Stimulated activated CD8-positive, alpha-beta memory T cell treated with anti-CD3 and anti-CD28 coated beads, Interleukin-7, amount 100 ng/mL, for 24 hours (primary cell): ENCODE data around the gene USP17L21.
"Not testable (repeated sequence)": the region's sequence is repeated elsewhere in the genome, so short reads cannot be mapped to it uniquely, and the experiment has no call there.

Source experiments
- DNase-seq: peaks from one replicate; pipeline ENCODE4 v3.0.0-alpha.2; 2020; ENCODE audit warnings: low read depth

USP17L21 gene

DNA sequence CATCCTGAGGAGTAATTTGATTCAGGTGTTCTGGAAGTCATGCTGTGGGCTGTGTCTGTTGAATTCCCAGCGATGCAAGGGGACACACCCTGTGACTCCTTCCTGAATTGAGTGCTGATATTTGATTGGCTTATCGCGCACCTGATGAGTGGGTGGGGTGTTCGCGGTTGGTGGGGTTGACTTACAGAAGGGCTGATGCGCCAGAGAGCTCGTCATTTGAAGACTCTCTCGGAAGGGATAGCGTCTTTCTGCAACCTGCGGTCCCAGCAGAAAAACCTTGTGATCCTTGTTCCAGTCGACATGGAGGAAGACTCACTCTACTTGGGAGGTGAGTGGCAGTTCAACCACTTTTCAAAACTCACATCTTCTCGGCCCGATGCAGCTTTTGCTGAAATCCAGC, at the start of gene USP17L21:
Gene USP17L21, plus strand, starts transcription at position 301 of the 400 bp plus-strand sequence. Its CDS starts 0 bp downstream, at position 301.
- not testable (repeated sequence) for DNase-seq

- DNase-seq, result not testable (repeated sequence)
Measured at GRCh38 chr4:9214701-9215100, 48.0 kb upstream of the USP17L21 start.

DNA sequence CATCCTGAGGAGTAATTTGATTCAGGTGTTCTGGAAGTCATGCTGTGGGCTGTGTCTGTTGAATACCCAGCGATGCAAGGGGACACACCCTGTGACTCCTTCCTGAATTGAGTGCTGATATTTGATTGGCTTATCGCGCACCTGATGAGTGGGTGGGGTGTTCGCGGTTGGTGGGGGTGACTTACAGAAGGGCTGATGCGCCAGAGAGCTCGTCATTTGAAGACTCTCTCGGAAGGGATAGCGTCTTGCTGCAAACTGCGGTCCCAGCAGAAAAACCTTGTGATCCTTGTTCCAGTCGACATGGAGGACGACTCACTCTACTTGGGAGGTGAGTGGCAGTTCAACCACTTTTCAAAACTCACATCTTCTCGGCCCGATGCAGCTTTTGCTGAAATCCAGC, 47.6 kb upstream of the USP17L21 start, which contains the start of gene USP17L11:
Gene USP17L11, plus strand, starts transcription at position 301 of the 400 bp plus-strand sequence. Its CDS starts 0 bp downstream, at position 301.
- DNase-seq, result not testable (repeated sequence)

- not testable (repeated sequence) for DNase-seq
Measured at GRCh38 chr4:9219852-9220251, 42.8 kb upstream of the USP17L21 start, which contains the start of gene USP17L12. USP17L12 (plus strand) TSS chr4:9220152; CDS start chr4:9220152, 0 bp downstream.

GRCh38 chr4:9224596-9224995, 38.1 kb upstream of the USP17L21 start, which contains the start of gene USP17L13:
USP17L13 (plus strand) TSS chr4:9224896; CDS start chr4:9224896, 0 bp downstream.
- DNase-seq, result not testable (repeated sequence)

DNA sequence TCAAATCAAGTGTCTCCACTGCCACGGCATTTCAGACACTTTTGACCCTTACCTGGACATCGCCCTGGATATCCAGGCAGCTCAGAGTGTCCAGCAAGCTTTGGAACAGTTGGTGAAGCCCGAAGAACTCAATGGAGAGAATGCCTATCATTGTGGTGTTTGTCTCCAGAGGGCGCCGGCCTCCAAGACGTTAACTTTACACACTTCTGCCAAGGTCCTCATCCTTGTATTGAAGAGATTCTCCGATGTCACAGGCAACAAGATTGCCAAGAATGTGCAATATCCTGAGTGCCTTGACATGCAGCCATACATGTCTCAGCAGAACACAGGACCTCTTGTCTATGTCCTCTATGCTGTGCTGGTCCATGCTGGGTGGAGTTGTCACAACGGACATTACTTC, 32.4 kb upstream of the USP17L21 start:
- not testable (repeated sequence) for DNase-seq

DNA sequence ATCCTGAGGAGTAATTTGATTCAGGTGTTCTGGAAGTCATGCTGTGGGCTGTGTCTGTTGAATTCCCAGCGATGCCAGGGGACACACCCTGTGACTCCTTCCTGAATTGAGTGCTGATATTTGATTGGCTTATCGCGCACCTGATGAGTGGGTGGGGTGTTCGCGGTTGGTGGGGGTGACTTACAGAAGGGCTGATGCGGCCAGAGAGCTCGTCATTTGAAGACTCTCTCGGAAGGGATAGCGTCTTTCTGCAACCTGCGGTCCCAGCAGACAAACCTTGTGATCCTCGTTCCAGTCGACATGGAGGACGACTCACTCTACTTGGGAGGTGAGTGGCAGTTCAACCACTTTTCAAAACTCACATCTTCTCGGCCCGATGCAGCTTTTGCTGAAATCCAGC, 28.6 kb upstream of the USP17L21 start, which contains the start of gene USP17L15:
Gene USP17L15, plus strand, starts transcription at position 301 of the 400 bp plus-strand sequence. Its CDS starts 0 bp downstream, at position 301.
- DNase-seq, result not testable (repeated sequence)

GRCh38 chr4:9238461-9238860, 24.2 kb upstream of the USP17L21 start:
- DNase-seq, result not testable (repeated sequence)

- not testable (repeated sequence) for DNase-seq
Measured at GRCh38 chr4:9243579-9243978, 19.1 kb upstream of the USP17L21 start, which contains the start of gene USP17L17. USP17L17 (plus strand) TSS chr4:9243879; CDS start chr4:9243879, 0 bp downstream.

- DNase-seq, result not testable (repeated sequence)
Measured at GRCh38 chr4:9247953-9248680, 14.6 kb upstream of the USP17L21 start, which contains the start of gene USP17L18. USP17L18 (plus strand) TSS chr4:9248630; CDS start chr4:9248630, 0 bp downstream.

- not testable (repeated sequence) for DNase-seq
Measured at GRCh38 chr4:9253078-9253477, 9.6 kb upstream of the USP17L21 start, which contains the start of gene USP17L19. USP17L19 (plus strand) TSS chr4:9253378; CDS start chr4:9253378, 0 bp downstream.

GRCh38 chr4:9257824-9258223, 4.8 kb upstream of the USP17L21 start, which contains the start of gene USP17L20:
USP17L20 (plus strand) TSS chr4:9258124; CDS start chr4:9258124, 0 bp downstream.
- not testable (repeated sequence) for DNase-seq

GRCh38 chr4:9267319-9267718, 4.6 kb downstream of the USP17L21 start, which contains the start of gene USP17L22:
USP17L22 (plus strand) TSS chr4:9267619; CDS start chr4:9267619, 0 bp downstream.
- not testable (repeated sequence) for DNase-seq

DNA sequence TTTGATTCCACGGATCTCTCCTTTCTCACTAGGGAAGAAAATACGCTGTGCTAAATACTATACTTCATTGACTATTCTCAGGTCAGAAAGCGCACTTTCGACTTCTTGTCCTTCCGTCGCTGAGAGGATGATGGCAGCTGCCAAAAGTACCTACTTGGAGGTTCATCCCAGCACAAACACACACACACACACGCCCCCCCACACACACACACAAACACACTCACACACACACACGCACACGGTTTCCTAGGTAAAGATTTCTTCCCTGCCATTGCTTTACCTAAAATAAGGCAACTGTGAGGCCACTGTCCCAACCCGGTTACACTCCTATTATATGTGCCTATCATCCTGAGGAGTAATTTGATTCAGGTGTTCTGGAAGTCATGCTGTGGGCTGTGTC, 9.0 kb downstream of the USP17L21 start:
- not testable (repeated sequence) for DNase-seq
